ENCODE data around the gene NFIX.

GRCh38 chr19:13138916-13139198 is 143.6 kb downstream of the NFIX start:
- TF ChIP-seq CTCF (IDR thresholded peaks at IDR 0.05) (no peak), EZH2 (IDR thresholded peaks at IDR 0.05; ENCODE audit: borderline replicate concordance, insufficient read depth, low read depth, low read length, poor library complexity, severe bottlenecking) (no peak)
